H4 (cell line): Measurements from ENCODE around the gene CXCL10. TPM values are rescaled to one million over a fixed set of nuclear protein-coding genes. Genes with fewer than 3 reads are reported as not detected.
"Not testable (repeated sequence)": the region's sequence is repeated elsewhere in the genome, so short reads cannot be mapped to it uniquely, and the experiment has no call there.

Experiments
- DNase-seq: peaks from one replicate; pipeline ENCODE4 v3.0.0-alpha.2; 2015; ENCODE audit warnings: low spot score
- total RNA-seq: library from RNA; depleted of rRNA; stranded (reverse); fragments of >200 nt; shearing (Covaris generic); gene quantifications from 2 replicates; pipeline ENCODE4 v1.2.3, GENCODE V29; 2014; rRNA removed

Gene CXCL10
- total RNA-seq, result 0.41 and 1.1 TPM in 2 replicates

DNA sequence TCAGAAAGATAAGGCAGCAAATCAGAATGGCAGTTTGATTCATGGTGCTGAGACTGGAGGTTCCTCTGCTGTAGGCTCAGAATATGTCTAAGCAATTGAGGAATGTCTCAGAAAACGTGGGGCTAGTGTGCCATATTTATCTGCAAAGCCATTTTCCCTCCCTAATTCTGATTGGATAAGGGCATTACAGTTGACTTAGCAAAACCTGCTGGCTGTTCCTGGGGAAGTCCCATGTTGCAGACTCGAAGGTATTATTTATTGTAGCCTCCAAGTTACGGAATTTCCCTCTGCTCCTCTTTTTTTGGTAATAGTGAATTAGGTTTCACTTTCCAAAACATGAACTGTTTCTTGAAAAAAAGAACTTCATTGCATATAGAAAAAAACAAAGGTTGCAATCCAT, at the start of gene CXCL10:
Gene CXCL10 (minus strand): TSS at position 109 of the 400 bp plus-strand sequence. CDS start 66 bp downstream, at position 43.
- DNase-seq, result no peak

DNA sequence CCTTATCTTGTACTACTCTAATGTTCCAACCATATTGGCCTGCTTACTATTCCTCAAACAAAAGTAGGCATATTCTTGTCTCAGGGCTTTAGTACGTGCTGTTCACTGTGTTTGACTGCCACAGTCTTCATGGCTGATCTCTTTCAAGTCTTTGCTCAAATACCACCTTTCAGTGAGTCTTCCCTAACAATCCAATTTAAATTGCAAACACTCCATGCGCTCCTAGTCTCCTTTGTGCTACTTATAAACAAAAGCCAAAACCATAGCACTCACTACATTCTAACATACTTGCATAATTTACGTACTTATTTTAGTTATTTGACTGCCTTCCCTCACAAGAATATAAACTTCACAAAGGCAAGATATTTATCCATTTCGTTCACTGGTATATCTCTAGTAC, 49.5 kb upstream of the CXCL10 start:
- no peak for DNase-seq

GRCh38 chr4:76067652-76068286, 44.5 kb upstream of the CXCL10 start:
- peak; percentile 53 for DNase-seq

DNA sequence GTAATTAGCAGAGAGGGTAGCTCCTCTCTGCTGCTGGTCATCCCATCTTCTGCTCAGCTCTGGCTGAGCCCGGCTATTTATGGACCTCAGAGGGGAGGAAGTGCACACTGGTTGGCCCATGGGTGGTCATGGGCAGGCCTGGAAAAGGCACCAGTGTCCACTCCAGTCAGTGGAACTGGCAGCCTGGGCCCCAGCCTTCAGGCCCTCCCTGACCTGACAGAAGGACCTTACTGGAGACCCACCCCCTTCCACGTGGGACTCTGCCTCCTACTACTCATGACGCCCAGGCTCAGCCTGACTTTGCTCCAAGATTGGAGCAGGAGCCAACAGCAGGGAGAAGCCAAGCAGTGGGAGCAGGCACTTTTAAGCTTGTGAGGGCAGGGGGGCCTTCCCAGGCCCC, 43.2 kb upstream of the CXCL10 start:
- DNase-seq, result no peak

- DNase-seq, result no peak
These were observed 38.7 kb upstream of the CXCL10 start for GRCh38 chr4:76061982-76062381.

DNA sequence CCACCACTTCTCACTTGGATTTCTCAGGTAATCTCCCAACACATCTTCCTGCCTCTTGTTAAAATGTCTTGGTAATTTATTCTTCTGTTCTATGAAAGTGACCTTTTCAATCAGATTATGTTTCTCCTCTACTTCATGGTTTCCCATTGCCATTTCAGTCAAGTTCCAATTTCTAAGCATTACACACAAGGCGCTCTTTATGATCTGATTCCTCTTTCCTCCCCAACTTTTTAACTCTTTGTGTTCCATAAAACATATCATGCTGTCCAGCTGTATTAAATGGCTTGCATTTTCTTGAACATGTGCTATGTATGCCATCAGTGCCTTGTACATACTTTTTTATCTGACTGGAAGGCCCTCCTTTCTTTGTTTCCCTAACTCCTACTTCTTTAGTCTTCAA, 38.1 kb upstream of the CXCL10 start:
- DNase-seq, result no peak

GRCh38 chr4:76060506-76060905, 37.2 kb upstream of the CXCL10 start:
- no peak for DNase-seq

GRCh38 chr4:76059750-76060149, 36.5 kb upstream of the CXCL10 start:
- no peak for DNase-seq

DNA sequence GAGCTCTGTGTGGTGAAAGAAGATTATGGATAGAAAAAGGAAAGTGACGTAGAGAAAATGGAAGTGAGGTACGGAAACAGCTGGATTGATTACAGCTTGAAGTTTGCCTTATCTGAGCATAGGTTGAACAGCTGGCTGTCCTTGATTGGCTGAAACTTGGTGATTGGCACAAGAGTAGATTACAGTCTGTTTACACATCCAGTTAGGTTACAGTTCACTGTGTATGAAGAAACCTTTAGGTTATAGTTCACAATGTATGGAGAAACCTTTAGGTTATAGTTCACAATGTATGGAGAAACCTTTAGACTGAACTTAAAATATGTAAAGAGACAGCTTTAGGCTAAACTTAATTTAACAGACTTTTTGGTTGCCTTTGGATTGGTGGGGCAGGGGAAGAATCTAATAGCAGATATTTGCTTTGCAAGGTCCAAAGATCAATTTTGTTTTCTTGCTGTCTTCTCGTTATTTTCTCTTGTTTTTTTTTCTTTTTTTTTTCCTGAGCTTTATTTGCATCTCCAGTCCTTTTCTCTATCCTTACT, 35.7 kb upstream of the CXCL10 start:
- no peak for DNase-seq

DNA sequence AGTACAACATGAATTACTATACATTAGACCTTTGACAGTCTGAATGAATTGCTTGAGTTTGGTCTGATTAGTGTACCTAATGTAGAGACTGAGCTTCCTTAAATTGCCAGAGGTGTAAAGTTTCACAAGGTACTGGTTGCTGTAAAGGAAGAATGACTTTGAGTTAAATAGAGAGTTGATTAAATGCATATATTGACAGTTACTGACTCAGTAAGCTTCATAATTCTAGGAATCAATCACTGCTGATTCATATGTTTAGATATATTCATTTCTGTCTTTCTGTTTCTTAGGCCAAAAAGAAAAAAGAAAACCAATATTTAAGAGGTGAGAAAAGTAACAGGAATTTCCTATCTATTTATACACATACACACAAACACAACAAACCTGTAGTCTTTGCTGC, 35.0 kb upstream of the CXCL10 start:
- no peak for DNase-seq

DNA sequence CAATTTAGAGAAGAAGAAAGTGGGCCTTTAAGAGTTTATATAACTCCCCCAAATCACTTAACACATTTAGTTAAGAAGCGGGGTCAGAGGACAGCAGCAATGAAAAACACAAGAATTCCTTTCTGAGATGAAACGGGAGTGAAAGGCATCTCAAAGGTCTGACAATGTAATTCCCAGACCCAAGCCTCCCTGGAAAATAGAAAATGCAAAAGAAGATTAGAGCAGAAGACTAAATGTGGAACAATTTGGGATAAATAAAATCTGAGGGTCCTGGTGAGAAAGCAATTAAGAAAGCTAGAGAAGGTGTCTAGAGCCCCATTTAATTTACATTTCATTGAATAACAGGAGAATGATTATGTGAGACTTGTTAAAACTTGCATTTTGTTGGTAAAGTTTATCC, 32.1 kb upstream of the CXCL10 start:
- no peak for DNase-seq

DNA sequence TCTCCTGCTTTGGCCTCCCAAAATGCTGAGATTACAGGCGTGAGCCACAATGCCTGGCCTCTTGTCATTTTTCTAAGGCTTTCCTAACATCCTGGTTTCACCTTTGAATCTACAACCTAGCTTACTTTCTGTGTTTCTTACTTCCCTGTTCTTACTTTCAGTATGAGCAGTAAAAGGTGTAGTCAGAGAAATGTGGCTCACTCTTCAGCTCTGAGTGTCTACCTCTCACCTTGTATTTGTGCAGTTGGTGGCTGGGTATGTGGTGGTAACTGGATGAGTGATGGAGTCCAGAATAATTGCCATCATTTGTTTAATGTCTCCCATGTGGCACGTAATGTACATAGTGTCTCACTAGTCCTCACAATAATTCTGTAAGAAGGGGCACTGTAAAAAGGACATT, 31.7 kb upstream of the CXCL10 start:
- no peak for DNase-seq

DNA sequence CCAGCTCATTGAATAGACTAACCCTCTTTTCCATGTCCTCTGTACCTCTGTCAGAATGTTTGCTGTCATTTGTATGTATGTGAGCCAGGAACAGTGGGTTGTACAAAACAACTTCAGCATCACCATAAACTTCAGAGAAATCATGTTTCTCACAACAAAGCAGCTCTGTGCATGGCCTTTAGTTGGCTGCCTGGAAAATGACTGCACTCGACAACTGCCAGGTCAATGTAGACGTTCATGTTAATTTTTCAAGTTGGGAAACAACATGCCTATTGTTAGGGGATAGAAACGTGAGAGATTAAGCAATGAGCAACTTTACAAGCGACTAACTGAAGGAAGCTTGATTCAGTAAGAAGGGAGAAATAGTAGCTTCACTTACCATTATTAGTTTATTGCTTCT, 30.4 kb upstream of the CXCL10 start:
- DNase-seq, result no peak

DNA sequence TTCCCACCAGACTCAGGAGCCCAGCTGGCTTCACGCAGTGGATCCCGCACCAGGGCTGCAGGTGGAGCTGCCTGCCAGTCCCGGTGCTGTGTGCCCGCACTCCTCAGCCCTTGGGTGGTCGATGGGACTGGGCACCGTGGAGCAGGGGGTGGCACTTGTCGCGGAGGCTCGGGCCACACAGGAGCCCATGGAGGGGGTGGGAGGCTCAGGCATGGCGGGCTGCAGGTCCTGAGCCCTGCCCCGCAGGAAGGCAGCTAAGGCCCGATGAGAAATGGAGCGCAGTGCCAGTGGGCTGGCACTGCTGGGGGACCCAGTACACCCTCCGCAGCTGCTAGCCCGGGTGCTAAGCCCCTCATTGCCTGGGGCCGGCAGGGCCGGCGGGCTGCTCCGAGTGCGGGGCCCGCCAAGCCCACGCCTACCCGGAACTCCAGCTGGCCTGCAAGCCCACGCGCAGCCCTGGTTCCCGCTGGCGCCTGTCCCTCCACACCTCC, 27.3 kb upstream of the CXCL10 start:
- DNase-seq, result not testable (repeated sequence)

- DNase-seq, result not testable (repeated sequence)
These were observed 26.6 kb upstream of the CXCL10 start for GRCh38 chr4:76049860-76050416.

DNA sequence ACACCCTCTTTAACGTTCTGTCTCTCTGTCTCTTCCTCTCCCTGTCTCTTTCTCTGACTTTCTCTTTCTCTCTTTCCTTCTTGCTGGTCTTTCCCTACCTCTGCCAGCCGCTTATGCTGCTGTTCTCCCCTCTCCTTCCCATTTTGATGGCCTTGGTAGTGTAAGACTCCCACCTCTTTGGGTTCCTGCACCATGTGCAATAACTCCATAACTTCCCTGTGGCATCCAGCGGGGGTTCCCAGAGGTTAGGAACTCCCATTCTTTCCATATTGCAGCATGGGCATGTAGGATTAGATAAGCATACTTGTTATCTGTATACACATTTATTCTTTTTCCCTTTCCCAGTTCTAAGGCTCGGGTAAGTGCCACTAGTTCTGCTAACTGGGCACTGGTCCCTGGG, 21.4 kb upstream of the CXCL10 start:
- DNase-seq, result not testable (repeated sequence)

- DNase-seq, result not testable (repeated sequence)
These were observed 20.0 kb upstream of the CXCL10 start for GRCh38 chr4:76043306-76043705.

GRCh38 chr4:76042241-76042998, 19.1 kb upstream of the CXCL10 start:
- not testable (repeated sequence) for DNase-seq

DNA sequence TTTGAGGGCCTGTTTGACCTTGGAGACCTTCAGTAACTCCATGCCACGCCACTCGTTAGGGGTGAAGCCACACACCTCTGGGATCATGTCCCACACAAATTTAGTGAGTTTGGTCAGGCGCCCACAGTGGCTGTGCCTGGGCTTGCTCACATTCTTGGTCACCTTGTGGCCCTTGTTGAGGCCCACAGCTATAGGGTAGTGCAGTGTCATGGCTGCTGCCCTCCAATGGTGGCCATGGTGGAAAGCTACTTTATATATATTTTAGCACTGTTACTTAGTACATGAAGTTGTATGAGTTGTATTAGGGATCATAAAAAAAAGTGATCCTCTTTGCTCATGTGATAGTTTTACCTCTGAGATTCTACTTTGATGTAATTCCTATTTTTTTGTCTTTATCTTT, 13.6 kb upstream of the CXCL10 start:
- no peak for DNase-seq

GRCh38 chr4:76035799-76036380, 12.6 kb upstream of the CXCL10 start, which contains the start of gene CXCL11:
TSS of gene CXCL11 (minus strand) at chr4:76036070. CDS start at chr4:76035987, 83 bp downstream.
- DNase-seq, result no peak

GRCh38 chr4:76035141-76035540, 11.8 kb upstream of the CXCL10 start:
- DNase-seq, result no peak

DNA sequence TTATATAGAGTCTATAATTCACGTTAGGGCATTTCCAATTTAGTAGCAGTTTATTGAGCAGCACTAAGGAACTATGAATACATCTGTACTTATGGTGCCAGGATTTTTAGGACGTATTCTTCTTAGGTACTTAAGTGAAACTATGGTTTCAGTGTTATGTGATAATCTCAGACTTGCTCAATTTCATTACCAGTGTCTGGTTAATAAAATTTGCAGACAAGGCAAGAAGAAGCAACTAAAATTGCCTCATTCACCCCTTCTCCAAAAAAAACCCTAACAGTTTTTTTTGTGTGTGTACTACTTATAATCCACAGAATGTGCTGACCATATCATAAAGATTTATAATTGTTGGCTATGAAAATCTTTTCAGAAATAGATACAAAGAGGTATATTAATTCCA, 6.0 kb upstream of the CXCL10 start:
- DNase-seq, result no peak
